Upper lobe of right lung (tissue), 1 donor: Measurements from ENCODE around the gene REXO2. TPM values are rescaled to one million over a fixed set of nuclear protein-coding genes. Genes with fewer than 3 reads are reported as not detected.

Experiments used
- ATAC-seq: fragments of 200-7000 bp; cut with Tn5 transposase; one replicate; pipeline ENCODE4 v1.9.1; 2020; ENCODE audit warnings: mild to moderate bottlenecking, moderate library complexity
- DNase-seq: peaks from one replicate; pipeline ENCODE4 v3.0.0-alpha.2; 2020
- H3K27ac ChIP-seq: fragments of 200-600 bp; one replicate; pipeline ENCODE4 v1.8.0; 2022
- H3K27me3 ChIP-seq: fragments of 200-600 bp; one replicate; pipeline ENCODE4 v1.8.0; 2022; ENCODE audit warnings: mild to moderate bottlenecking
- H3K36me3 ChIP-seq: fragments of 200-600 bp; one replicate; pipeline ENCODE4 v1.8.0; 2022
- H3K4me1 ChIP-seq: fragments of 200-600 bp; one replicate; pipeline ENCODE4 v1.8.0; 2022
- H3K4me3 ChIP-seq: fragments of 200-600 bp; one replicate; pipeline ENCODE4 v1.8.0; 2022; ENCODE audit warnings: mild to moderate bottlenecking
- H3K9me3 ChIP-seq: fragments of 200-600 bp; one replicate; pipeline ENCODE4 v1.8.0; 2022
- intact Hi-C: fragments of 100-400 bp; cut with DNase I; formaldehyde crosslinking; loops from one replicate; pipeline ENCODE4 v1.11.0; 2022
- total RNA-seq: library from RNA; stranded (reverse); fragmentation: NEBNext Ultra II Directional; extraction: Animal tissue kit (Norgen Biotek cat#: 25700); gene quantifications from one replicate; pipeline ENCODE4 v1.2.1, GENCODE V29; 2021
- TF ChIP-seq, protein P1 (sequence below): fragments of 200-600 bp; IDR thresholded peaks from one replicate; pipeline ENCODE4 v1.8.0; 2022; ENCODE audit warnings: antibody characterized with exemption
- donor health status: DM: no; HTN: yes; CAD: no; lungs with severe emphysema.

Gene REXO2
- total RNA-seq, 1 donor from 2014 or later = 78.4 TPM

GRCh38 chr11:114433376-114433775, 5.9 kb upstream of the REXO2 start:
- TF ChIP-seq, protein P1, sequence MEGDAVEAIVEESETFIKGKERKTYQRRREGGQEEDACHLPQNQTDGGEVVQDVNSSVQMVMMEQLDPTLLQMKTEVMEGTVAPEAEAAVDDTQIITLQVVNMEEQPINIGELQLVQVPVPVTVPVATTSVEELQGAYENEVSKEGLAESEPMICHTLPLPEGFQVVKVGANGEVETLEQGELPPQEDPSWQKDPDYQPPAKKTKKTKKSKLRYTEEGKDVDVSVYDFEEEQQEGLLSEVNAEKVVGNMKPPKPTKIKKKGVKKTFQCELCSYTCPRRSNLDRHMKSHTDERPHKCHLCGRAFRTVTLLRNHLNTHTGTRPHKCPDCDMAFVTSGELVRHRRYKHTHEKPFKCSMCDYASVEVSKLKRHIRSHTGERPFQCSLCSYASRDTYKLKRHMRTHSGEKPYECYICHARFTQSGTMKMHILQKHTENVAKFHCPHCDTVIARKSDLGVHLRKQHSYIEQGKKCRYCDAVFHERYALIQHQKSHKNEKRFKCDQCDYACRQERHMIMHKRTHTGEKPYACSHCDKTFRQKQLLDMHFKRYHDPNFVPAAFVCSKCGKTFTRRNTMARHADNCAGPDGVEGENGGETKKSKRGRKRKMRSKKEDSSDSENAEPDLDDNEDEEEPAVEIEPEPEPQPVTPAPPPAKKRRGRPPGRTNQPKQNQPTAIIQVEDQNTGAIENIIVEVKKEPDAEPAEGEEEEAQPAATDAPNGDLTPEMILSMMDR = no peak
- no peaks in the 10 kb centered on the region for H3K36me3 ChIP-seq
- intact Hi-C loops = no loop called here
- peaks cover 1% of the 10 kb centered on the region for H3K4me1 ChIP-seq
- H3K4me3 ChIP-seq = no peak overlapping the region
- no peaks in the 10 kb centered on the region for H3K9me3 ChIP-seq
- no peak for DNase-seq
- H3K27ac ChIP-seq = no peak overlapping the region
- H3K27me3 ChIP-seq = no peaks in the 10 kb centered on the region
- no peak for ATAC-seq

DNA sequence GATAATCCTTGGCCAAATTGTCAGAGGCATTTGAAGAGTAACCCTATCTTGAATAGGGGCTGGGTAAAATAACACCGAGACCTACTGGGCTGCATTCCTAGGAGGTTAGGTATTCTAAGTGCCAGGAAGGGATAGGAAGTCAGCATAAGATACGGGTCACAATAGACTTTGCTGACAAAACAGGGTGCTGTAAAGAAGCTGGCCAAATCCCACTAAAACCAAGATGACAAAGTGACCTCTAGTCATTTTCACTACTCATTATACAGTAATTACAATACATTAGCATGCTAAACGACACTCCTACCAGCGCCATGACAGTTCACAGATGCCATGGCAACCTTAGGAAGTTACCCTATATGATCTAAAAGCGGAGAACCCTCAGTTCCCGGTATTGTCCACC, 964 bp upstream of the REXO2 start:
- TF ChIP-seq, protein P1 = no peak
- no peaks in the 10 kb centered on the region for H3K9me3 ChIP-seq
- H3K4me1 ChIP-seq = peaks cover 18% of the 10 kb centered on the region
- H3K4me3 ChIP-seq = peak overlapping the region; percentile 85
- ATAC-seq (peak; percentile 42), DNase-seq (no peak)
- no peaks in the 10 kb centered on the region for H3K27me3 ChIP-seq
- H3K36me3 ChIP-seq = no peaks in the 10 kb centered on the region
- intact Hi-C loops = no loop called here
- H3K27ac ChIP-seq = peak overlapping the region; percentile 88

GRCh38 chr11:114440121-114440860, 1.0 kb downstream of the REXO2 start:
- intact Hi-C loops = no loop called here
- Histone ChIP-seq H3K27me3 (no peaks in the 10 kb centered on the region), H3K36me3 (peaks cover 11% of the 10 kb centered on the region), H3K9me3 (no peaks in the 10 kb centered on the region), H3K27ac (peak overlapping the region; percentile 88), H3K4me1 (peaks cover 18% of the 10 kb centered on the region), H3K4me3 (peak overlapping the region; percentile 85)
- DNase-seq (no peak), ATAC-seq (no peak)
- TF ChIP-seq, protein P1 = no peak

- no peak for ATAC-seq
- Histone ChIP-seq H3K4me3 (no peak overlapping the region), H3K27me3 (no peaks in the 10 kb centered on the region), H3K4me1 (peaks cover 18% of the 10 kb centered on the region), H3K27ac (peak overlapping the region; percentile 88), H3K9me3 (no peaks in the 10 kb centered on the region), H3K36me3 (peaks cover 17% of the 10 kb centered on the region)
- TF ChIP-seq, protein P1 = no peak
- no peak for DNase-seq
- intact Hi-C loops = no loop called here
Measured at GRCh38 chr11:114440971-114441763, 1.9 kb downstream of the REXO2 start.

- DNase-seq (no peak), ATAC-seq (no peak)
- Histone ChIP-seq H3K9me3 (no peaks in the 10 kb centered on the region), H3K27me3 (no peaks in the 10 kb centered on the region), H3K4me1 (peaks cover 18% of the 10 kb centered on the region), H3K4me3 (no peak overlapping the region), H3K36me3 (peaks cover 23% of the 10 kb centered on the region), H3K27ac (no peak overlapping the region)
- TF ChIP-seq, protein P1 = no peak
- intact Hi-C loops = no loop called here
Measured at GRCh38 chr11:114441921-114442320, 2.7 kb downstream of the REXO2 start.
